ENCODE results near the gene LTBP4.
"Not testable (repeated sequence)": the region's sequence is repeated elsewhere in the genome, so short reads cannot be mapped to it uniquely, and the experiment has no call there.

Gene LTBP4

GRCh38 chr19:40601134-40601974 is at the start of gene LTBP4:
Gene LTBP4 (plus strand): TSS chr19:40601369. CDS start chr19:40601388, 19 bp downstream.
- no peak for DNase-seq (ENCODE audit: low read depth in 2 of 2)

GRCh38 chr19:40552848-40553247 is 48.3 kb upstream of the LTBP4 start:
- DNase-seq (ENCODE audit: low read depth in 2 of 2): no peak

GRCh38 chr19:40553885-40554857 is 47.0 kb upstream of the LTBP4 start:
- no peak for DNase-seq (ENCODE audit: low read depth in 2 of 2)

GRCh38 chr19:40555978-40556689 is 45.0 kb upstream of the LTBP4 start:
- DNase-seq (ENCODE audit: low read depth in 2 of 2): no peak

GRCh38 chr19:40556953-40557530 is 44.1 kb upstream of the LTBP4 start:
- DNase-seq (ENCODE audit: low read depth in 2 of 2): no peak

GRCh38 chr19:40559394-40559793 is 41.8 kb upstream of the LTBP4 start:
- DNase-seq (ENCODE audit: low read depth in 2 of 2): no peak

- no peak for DNase-seq (ENCODE audit: low read depth in 2 of 2)
Measured at GRCh38 chr19:40560092-40560507, 41.1 kb upstream of the LTBP4 start.

GRCh38 chr19:40561947-40562346 is 39.2 kb upstream of the LTBP4 start:
- DNase-seq (ENCODE audit: low read depth in 2 of 2): no peak

GRCh38 chr19:40564535-40564934 is 36.6 kb upstream of the LTBP4 start:
- DNase-seq (ENCODE audit: low read depth in 2 of 2): not testable (repeated sequence)

GRCh38 chr19:40565355-40565754 is 35.8 kb upstream of the LTBP4 start:
- no peak for DNase-seq (ENCODE audit: low read depth in 2 of 2)

GRCh38 chr19:40565910-40566495 is 35.2 kb upstream of the LTBP4 start:
- no peak for DNase-seq (ENCODE audit: low read depth in 2 of 2)

- DNase-seq (ENCODE audit: low read depth in 2 of 2): no peak
Measured at GRCh38 chr19:40567040-40567749, 34.0 kb upstream of the LTBP4 start.

- DNase-seq (ENCODE audit: low read depth in 2 of 2): no peak
Measured at GRCh38 chr19:40567750-40568494, 33.2 kb upstream of the LTBP4 start.

- DNase-seq (ENCODE audit: low read depth in 2 of 2): peak; percentile 79 to 89
Measured at GRCh38 chr19:40570313-40571004, 30.7 kb upstream of the LTBP4 start.

GRCh38 chr19:40571005-40571318 is 30.2 kb upstream of the LTBP4 start:
- DNase-seq (ENCODE audit: low read depth in 2 of 2): no peak

- DNase-seq (ENCODE audit: low read depth in 2 of 2): no peak
Measured at GRCh38 chr19:40571831-40572495, 29.2 kb upstream of the LTBP4 start.

GRCh38 chr19:40575326-40575725 is 25.8 kb upstream of the LTBP4 start:
- DNase-seq (ENCODE audit: low read depth in 2 of 2): no peak

- no peak for DNase-seq (ENCODE audit: low read depth in 2 of 2)
Measured at GRCh38 chr19:40576151-40576584, 25.0 kb upstream of the LTBP4 start.
